ENCODE results near the gene NEU3. TPM values are rescaled to one million over a fixed set of nuclear protein-coding genes. Genes with fewer than 3 reads are reported as not detected.

The NEU3 gene
- total and polyA plus RNA-seq, 2 of the 13 experiments (the other 11 are each of a cell fraction or from before 2014, with no cell fraction given), result 6.3 to 15.3 TPM

- peak; percentile 53; the same call in 1 of the 2 replicates for TF ChIP-seq CEBPB (IDR thresholded peaks at IDR 0.05; ENCODE audit: borderline replicate concordance, low read depth, low read length)
- no peak for TF ChIP-seq ZFP37 (CRISPR knock-in tag; IDR thresholded peaks at IDR 0.05; ENCODE audit: borderline replicate concordance)
- no peak for TF ChIP-seq HOMEZ (CRISPR knock-in tag; IDR thresholded peaks at IDR 0.05; ENCODE audit: low read depth)
- no peak for TF ChIP-seq AKNA (CRISPR knock-in tag; IDR thresholded peaks at IDR 0.05; ENCODE audit: borderline replicate concordance)
- peak; percentile 5; the same call in 1 of the 2 replicates for TF ChIP-seq CEBPG (CRISPR knock-in tag; IDR thresholded peaks at IDR 0.05)
- TF ChIP-seq POGZ (CRISPR knock-in tag; IDR thresholded peaks at IDR 0.05), result no peak
- TF ChIP-seq ATF4 (CRISPR knock-in tag; IDR thresholded peaks at IDR 0.05), result peak in 1 of 2 experiments; percentile 27; a peak in 1 of 4 replicates
- TF ChIP-seq EHMT2 (IDR thresholded peaks at IDR 0.05; ENCODE audit: borderline replicate concordance, low read depth, low read length), result no peak
- no peak for TF ChIP-seq LCORL (IDR thresholded peaks at IDR 0.05)
- TF ChIP-seq LCORL (CRISPR knock-in tag; IDR thresholded peaks at IDR 0.05), result no peak
- TF ChIP-seq ZBTB25 (CRISPR knock-in tag; IDR thresholded peaks at IDR 0.05), result no peak
- no peak for FAIRE-seq
- Histone ChIP-seq H2AFZ (ENCODE audit: low read length) (no peak overlapping the region), H3K4me3 (replicated peaks in 1 of 3; ENCODE audit: insufficient read depth in 1 of 3, low read depth in 2 of 3, low read length in 3 of 3) (no peak overlapping the region), H4K20me1 (ENCODE audit: insufficient read depth, low read length) (no peaks in the 10 kb centered on the region), H3K27me3 (ENCODE audit: control insufficient read depth in 1 of 2, insufficient read depth in 2 of 2, low read length in 2 of 2) (no peaks in the 10 kb centered on the region), H3K36me3 (replicated peaks in 1 of 2; ENCODE audit: control insufficient read depth in 1 of 2, insufficient read depth in 2 of 2, low read length in 2 of 2) (no peaks in the 10 kb centered on the region), H3K79me2 (ENCODE audit: insufficient read depth, low read length) (no peaks in the 10 kb centered on the region), H3K9me3 (ENCODE audit: low read length) (no peaks in the 10 kb centered on the region), H3K4me1 (ENCODE audit: insufficient read depth, low read length) (no peaks in the 10 kb centered on the region), H3K9ac (ENCODE audit: insufficient read depth, low read depth, low read length) (no peak overlapping the region), H3K4me2 (ENCODE audit: low read depth, low read length) (no peak overlapping the region), H3K27ac (ENCODE audit: extremely low read length, insufficient read depth, low read length) (no peak overlapping the region)
- no peak for DNase-seq (ENCODE audit: low spot score)
- no TSS peak for BruUV-seq (replicated peaks)
- 3% methylated on average over 3 of the region's 3 CpGs for WGBS (ENCODE audit: low lambda C conversion rate)
- ChIA-PET CTCF (ENCODE audit: low intra/inter-chr PET ratio, low total read pairs) (no interaction called here), POLR2A (no interaction called here)
- intact Hi-C loops (cut with micrococcal nuclease; ENCODE audit: unreplicated experiment), result no loop called here
- in situ Hi-C loops (cut with HindIII; ENCODE audit: extremely low pct_ligation_motif_present, low pct_unique_long_range_greater_than_20kb), result no loop called here
- ATAC-seq, result no peak
Measured at GRCh38 chr11:75056814-75057213, 68.1 kb downstream of the NEU3 start.
